MCF 10A (cell line): ENCODE measurements around the gene FAAH. TPM values are rescaled to one million over a fixed set of nuclear protein-coding genes. Genes with fewer than 3 reads are reported as not detected.
"Not testable (repeated sequence)": the region's sequence is repeated elsewhere in the genome, so short reads cannot be mapped to it uniquely, and the experiment has no call there.

Experiments
- BruUV-seq: library from RNA; stranded (reverse); fragments of 400-500 nt; replicated peaks from 2 replicates; lab custom pipeline; 2021; lab: Mats Ljungman, UMichigan
- CTCF ChIA-PET: fragments of 300-600 bp; sonication (Branson Sonifier 250); formaldehyde crosslinking; extraction: SDS; loops from one replicate; lab custom pipeline; 2021; ENCODE audit warnings: antibody characterized with exemption, inconsistent platforms; lab: Yijun Ruan, JAX
- POLR2A ChIA-PET: fragments of 300-600, 350-650 bp; sonication (Branson Sonifier 250); formaldehyde crosslinking; extraction: SDS; loops from one replicate; lab custom pipeline; 2020; ENCODE audit warnings: antibody characterized with exemption, inconsistent platforms; lab: Yijun Ruan, JAX
- DNase-seq: peaks from one replicate; pipeline ENCODE4 v3.0.0-alpha.2; 2018; ENCODE audit not compliant: unreplicated experiment
- H3K27ac Mint-ChIP-seq: one replicate; pipeline ENCODE4 v1.8.0; 2022; ENCODE audit warnings: mild to moderate bottlenecking, low read depth, mixed read lengths; ENCODE audit not compliant: unreplicated experiment
- H3K27me3 Mint-ChIP-seq: one replicate; pipeline ENCODE4 v1.8.0; 2022; ENCODE audit warnings: mixed read lengths; ENCODE audit not compliant: insufficient read depth, unreplicated experiment
- H3K36me3 Mint-ChIP-seq: one replicate; pipeline ENCODE4 v1.8.0; 2022; ENCODE audit warnings: mild to moderate bottlenecking, moderate library complexity, mixed read lengths; ENCODE audit not compliant: insufficient read depth, unreplicated experiment
- H3K4me1 Mint-ChIP-seq: one replicate; pipeline ENCODE4 v1.8.0; 2022; ENCODE audit warnings: mixed read lengths; ENCODE audit not compliant: insufficient read depth, unreplicated experiment
- H3K4me3 Mint-ChIP-seq: one replicate; pipeline ENCODE4 v1.8.0; 2022; ENCODE audit warnings: mild to moderate bottlenecking, moderate library complexity, mixed read lengths; ENCODE audit not compliant: unreplicated experiment
- H3K9me3 Mint-ChIP-seq: one replicate; pipeline ENCODE4 v1.8.0; 2022; ENCODE audit warnings: mixed read lengths; ENCODE audit not compliant: unreplicated experiment
- intact Hi-C: fragments of 100-400 bp; cut with micrococcal nuclease; formaldehyde crosslinking; loops from 2 replicates; pipeline ENCODE4 v1.14.1; 2022
- total RNA-seq: library from RNA; stranded (reverse); gene quantifications from 2 replicates; pipeline ENCODE4 v1.2.3, GENCODE V29; 2022
- TF ChIP-seq, protein P1 (sequence below): fragments of 200-600 bp; IDR thresholded peaks from one replicate; pipeline ENCODE4 v1.8.0; 2022; ENCODE audit warnings: antibody characterized with exemption, mild to moderate bottlenecking; ENCODE audit not compliant: unreplicated experiment

Gene FAAH
- total RNA-seq, 1 experiment from 2014 or later: 19.3 TPM

DNA sequence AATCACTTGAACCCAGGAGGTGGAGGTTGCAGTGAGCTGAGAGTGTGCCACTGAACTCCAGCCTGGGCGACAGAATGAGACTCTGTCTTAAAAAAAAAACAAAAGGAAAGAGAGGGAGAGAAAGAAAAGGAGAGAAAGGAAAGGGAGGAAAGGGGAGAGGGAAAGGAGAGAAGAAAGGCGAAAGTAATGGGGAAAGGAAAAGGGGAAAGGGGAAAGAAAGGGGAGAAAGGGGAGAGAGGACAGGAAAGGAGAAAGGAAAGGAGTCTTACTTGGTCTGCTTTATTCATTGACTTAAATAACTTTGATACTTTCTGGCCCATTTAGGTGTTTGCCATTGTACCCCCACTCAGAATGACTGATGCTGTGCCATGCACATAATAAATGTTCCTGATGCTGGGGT lies 41.8 kb upstream of the FAAH start:
- intact Hi-C loops: no loop called here
- no TSS peak for BruUV-seq
- H3K27me3 Mint-ChIP-seq: no peaks in the 10 kb centered on the region
- no peak overlapping the region for H3K27ac Mint-ChIP-seq
- H3K4me3 Mint-ChIP-seq: no peak overlapping the region
- no peaks in the 10 kb centered on the region for H3K4me1 Mint-ChIP-seq
- TF ChIP-seq, protein P1, sequence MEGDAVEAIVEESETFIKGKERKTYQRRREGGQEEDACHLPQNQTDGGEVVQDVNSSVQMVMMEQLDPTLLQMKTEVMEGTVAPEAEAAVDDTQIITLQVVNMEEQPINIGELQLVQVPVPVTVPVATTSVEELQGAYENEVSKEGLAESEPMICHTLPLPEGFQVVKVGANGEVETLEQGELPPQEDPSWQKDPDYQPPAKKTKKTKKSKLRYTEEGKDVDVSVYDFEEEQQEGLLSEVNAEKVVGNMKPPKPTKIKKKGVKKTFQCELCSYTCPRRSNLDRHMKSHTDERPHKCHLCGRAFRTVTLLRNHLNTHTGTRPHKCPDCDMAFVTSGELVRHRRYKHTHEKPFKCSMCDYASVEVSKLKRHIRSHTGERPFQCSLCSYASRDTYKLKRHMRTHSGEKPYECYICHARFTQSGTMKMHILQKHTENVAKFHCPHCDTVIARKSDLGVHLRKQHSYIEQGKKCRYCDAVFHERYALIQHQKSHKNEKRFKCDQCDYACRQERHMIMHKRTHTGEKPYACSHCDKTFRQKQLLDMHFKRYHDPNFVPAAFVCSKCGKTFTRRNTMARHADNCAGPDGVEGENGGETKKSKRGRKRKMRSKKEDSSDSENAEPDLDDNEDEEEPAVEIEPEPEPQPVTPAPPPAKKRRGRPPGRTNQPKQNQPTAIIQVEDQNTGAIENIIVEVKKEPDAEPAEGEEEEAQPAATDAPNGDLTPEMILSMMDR: no peak
- no peak for DNase-seq
- ChIA-PET CTCF (no interaction called here), POLR2A (interaction anchor here (0.6 kb wide), 1 partner anchor 436 kb away, joined by 4 read pairs; no protein-coding TSS in a partner anchor)
- peaks cover 94% of the 10 kb centered on the region for H3K36me3 Mint-ChIP-seq
- no peaks in the 10 kb centered on the region for H3K9me3 Mint-ChIP-seq

DNA sequence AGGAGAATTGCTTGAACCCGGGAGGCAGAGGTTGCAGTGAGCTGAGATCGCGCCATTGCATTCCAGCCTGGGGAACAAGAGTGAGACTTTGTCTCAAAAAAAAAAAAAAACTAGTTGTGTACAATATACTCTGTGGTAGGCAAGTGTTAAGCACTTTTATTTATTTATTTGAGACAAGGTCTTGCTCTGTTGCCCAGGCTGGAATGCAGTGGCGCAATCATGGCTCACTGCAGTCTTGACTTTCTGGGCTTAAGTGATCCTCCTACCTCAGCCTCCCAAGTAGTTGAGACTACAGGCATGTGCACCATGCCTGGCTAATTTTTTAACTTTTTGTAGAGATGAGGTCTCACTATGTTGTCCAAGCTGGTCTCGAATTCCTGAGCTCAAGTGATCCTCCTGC lies 38.2 kb upstream of the FAAH start:
- H3K9me3 Mint-ChIP-seq, BruUV-seq, H3K4me1 Mint-ChIP-seq, H3K4me3 Mint-ChIP-seq, intact Hi-C loops, H3K27me3 Mint-ChIP-seq, DNase-seq, H3K27ac Mint-ChIP-seq: not testable (repeated sequence)
- peaks cover 92% of the 10 kb centered on the region for H3K36me3 Mint-ChIP-seq
- ChIA-PET POLR2A (interaction anchor here (1.0 kb wide), 1 partner anchor 10 kb away, joined by 3 read pairs; no protein-coding TSS in a partner anchor), CTCF (interaction anchor here (0.9 kb wide), 1 partner anchor 9 kb away, joined by 3 read pairs; no protein-coding TSS in a partner anchor)

DNA sequence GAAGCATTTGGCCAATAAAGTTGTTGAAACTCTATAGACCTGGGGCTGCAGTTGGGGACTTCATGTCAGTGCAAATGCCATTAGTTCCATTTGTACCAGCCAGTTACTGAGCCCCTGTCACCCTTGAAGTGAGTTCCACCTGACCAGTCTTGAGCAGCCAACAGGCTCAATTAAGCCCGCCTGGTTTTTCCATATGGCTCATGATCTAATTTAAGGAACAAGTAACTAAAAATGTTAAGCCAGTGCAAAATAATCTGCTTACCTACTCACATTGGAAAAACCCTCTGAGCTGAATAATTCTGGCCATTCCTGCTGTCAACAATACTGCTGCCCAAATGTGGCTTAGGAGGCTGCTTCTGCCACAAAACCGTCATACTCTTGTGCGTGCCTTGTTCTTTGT lies 32.0 kb upstream of the FAAH start:
- intact Hi-C loops: no loop called here
- CTCF ChIA-PET: no interaction called here
- peaks cover 78% of the 10 kb centered on the region for H3K36me3 Mint-ChIP-seq
- BruUV-seq: no TSS peak
- TF ChIP-seq, protein P1: no peak
- no peak overlapping the region for H3K27ac Mint-ChIP-seq
- no peaks in the 10 kb centered on the region for H3K27me3 Mint-ChIP-seq
- H3K4me1 Mint-ChIP-seq: no peaks in the 10 kb centered on the region
- no peak overlapping the region for H3K4me3 Mint-ChIP-seq
- no peak for DNase-seq
- POLR2A ChIA-PET: interaction anchor here (1.8 kb wide), 1 partner anchor 21 kb away, joined by 8 read pairs; the partner anchor contains the start of gene NSUN4
- no peaks in the 10 kb centered on the region for H3K9me3 Mint-ChIP-seq

DNA sequence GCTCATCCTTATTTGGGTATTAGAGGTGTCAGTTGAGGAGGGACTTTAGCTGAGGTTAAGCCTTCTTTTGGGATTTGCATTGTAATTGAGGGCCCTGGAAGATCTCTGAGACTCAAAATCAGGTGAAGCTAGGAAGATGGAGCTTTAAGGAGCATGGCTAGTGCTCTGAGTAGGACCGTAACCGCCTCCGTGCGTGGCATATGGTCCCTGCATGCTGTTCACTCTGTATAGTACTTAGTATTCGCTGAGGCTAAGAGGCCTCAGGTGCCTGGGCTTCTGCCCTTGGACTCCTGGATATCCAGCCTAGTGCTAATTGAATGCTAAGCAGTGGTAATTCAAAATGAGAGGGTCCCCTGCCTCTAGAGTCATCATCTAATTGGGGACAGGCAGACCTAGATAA lies 31.0 kb upstream of the FAAH start:
- Mint-ChIP-seq H3K9me3 (no peaks in the 10 kb centered on the region), H3K4me1 (no peaks in the 10 kb centered on the region), H3K4me3 (no peak overlapping the region), H3K27ac (no peak overlapping the region), H3K36me3 (peaks cover 82% of the 10 kb centered on the region), H3K27me3 (no peaks in the 10 kb centered on the region)
- no TSS peak for BruUV-seq
- intact Hi-C loops: no loop called here
- DNase-seq: no peak
- CTCF ChIA-PET: no interaction called here
- POLR2A ChIA-PET: interaction anchor here (1.7 kb wide), 1 partner anchor 18 kb away, joined by 3 read pairs; no protein-coding TSS in a partner anchor
- TF ChIP-seq, protein P1: no peak
